Panc1 (cell line): ENCODE results near the gene PPP2R2B. TPM values are rescaled to one million over a fixed set of nuclear protein-coding genes. Genes with fewer than 3 reads are reported as not detected.

Experiments
- ATAC-seq: fragments of 200-7000 bp; cut with Tn5 transposase; 2 replicates; pipeline ENCODE4 v1.9.1; 2020; ENCODE audit warnings: mild to moderate bottlenecking, moderate library complexity
- BruUV-seq: library from RNA; stranded (reverse); fragments of 400-500 nt; replicated peaks from 2 replicates; lab custom pipeline; 2021; lab: Mats Ljungman, UMichigan
- CTCF ChIA-PET: fragments of 300-600 bp; sonication (Branson Sonifier 250); formaldehyde crosslinking; loops from one replicate; lab custom pipeline; 2022; ENCODE audit warnings: antibody characterized with exemption; lab: Charles Lee
- POLR2A ChIA-PET: fragments of 300-600 bp; sonication (Branson Sonifier 250); formaldehyde crosslinking; loops from one replicate; lab custom pipeline; 2022; ENCODE audit warnings: antibody characterized with exemption; lab: Charles Lee
- DNase-seq: peaks from one replicate; pipeline ENCODE4 v3.0.0-alpha.2; 2010; ENCODE audit warnings: low read depth, low spot score
- H3K27ac ChIP-seq: 2 replicates; pipeline ENCODE4 v1.5.1; 2011; ENCODE audit warnings: mild to moderate bottlenecking, low read length, inconsistent platforms
- H3K27me3 ChIP-seq: fragments of 200-500 bp; sonication (Bioruptor generic); 2 replicates; pipeline ENCODE4 v1.6.0; 2014; ENCODE audit warnings: low read length, inconsistent platforms; ENCODE audit not compliant: control insufficient read depth, insufficient read depth
- H3K36me3 ChIP-seq: fragments of 200-500 bp; sonication (Bioruptor generic); 2 replicates; pipeline ENCODE4 v1.5.1; 2014; ENCODE audit warnings: inconsistent platforms, mild to moderate bottlenecking, low read length, moderate library complexity; ENCODE audit not compliant: control insufficient read depth, insufficient read depth
- H3K4me1 ChIP-seq: 2 replicates; pipeline ENCODE4 v1.5.1; 2011; ENCODE audit warnings: inconsistent platforms, mild to moderate bottlenecking, low read length, moderate library complexity; ENCODE audit not compliant: control insufficient read depth, insufficient read depth
- H3K4me3 ChIP-seq, 2 experiments: 2 replicates each; pipeline ENCODE4 v1.5.1; 2011 to 2012; ENCODE audit warnings: low read depth in 2 of 2, low read length in 2 of 2, mild to moderate bottlenecking in 2 of 2, inconsistent platforms in 1 of 2, moderate library complexity in 1 of 2
- H3K9me3 ChIP-seq: fragments of 200-500 bp; sonication (Bioruptor generic); 2 replicates; pipeline ENCODE4 v1.5.1; 2014; ENCODE audit warnings: low read depth, mild to moderate bottlenecking, inconsistent platforms, low read length, moderate library complexity; ENCODE audit not compliant: control insufficient read depth, insufficient read depth
- POLR2AphosphoS5 ChIP-seq: IDR thresholded peaks from 2 replicates; pipeline ENCODE4 v1.6.1; 2012; ENCODE audit warnings: mild to moderate bottlenecking, low read depth, low read length, moderate library complexity
- REST ChIP-seq, 2 experiments: IDR thresholded peaks; 2 replicates each; pipeline ENCODE4 v1.6.1; 2011 to 2012; ENCODE audit warnings: low read depth in 2 of 2, control low read depth in 1 of 2, low read length in 1 of 2, mild to moderate bottlenecking in 1 of 2, moderate library complexity in 1 of 2; ENCODE audit not compliant: insufficient read depth in 1 of 2
- SIN3A ChIP-seq: IDR thresholded peaks from 2 replicates; pipeline ENCODE4 v1.6.1; 2012; ENCODE audit warnings: low read depth, mild to moderate bottlenecking, low read length, moderate library complexity, borderline replicate concordance; ENCODE audit not compliant: insufficient read depth
- TCF7L2 ChIP-seq: IDR thresholded peaks from 2 replicates; pipeline ENCODE4 v1.6.1; 2011; ENCODE audit warnings: mild to moderate bottlenecking, low read depth, low read length, inconsistent platforms
- in situ Hi-C: cut with HindIII; loops from 2 replicates; pipeline ENCODE4 v1.10.0; 2016; ENCODE audit warnings: low sequenced_read_pairs, low pct_unique_long_range_greater_than_20kb
- intact Hi-C: fragments of 100-400 bp; cut with micrococcal nuclease; formaldehyde crosslinking; loops from one replicate; pipeline ENCODE4 v1.10.0; 2022; ENCODE audit not compliant: unreplicated experiment
- total RNA-seq: library from RNA; stranded (reverse); gene quantifications from one replicate; pipeline ENCODE4 v1.2.1, GENCODE V29; 2021; ENCODE audit not compliant: unreplicated experiment
- TF ChIP-seq, protein P1 (sequence below): fragments of 450-650 bp; IDR thresholded peaks from 2 replicates; pipeline ENCODE4 v1.5.1; 2017; ENCODE audit warnings: mild to moderate bottlenecking

The PPP2R2B gene
- total RNA-seq, 1 experiment from 2014 or later, result 8.8 TPM

DNA sequence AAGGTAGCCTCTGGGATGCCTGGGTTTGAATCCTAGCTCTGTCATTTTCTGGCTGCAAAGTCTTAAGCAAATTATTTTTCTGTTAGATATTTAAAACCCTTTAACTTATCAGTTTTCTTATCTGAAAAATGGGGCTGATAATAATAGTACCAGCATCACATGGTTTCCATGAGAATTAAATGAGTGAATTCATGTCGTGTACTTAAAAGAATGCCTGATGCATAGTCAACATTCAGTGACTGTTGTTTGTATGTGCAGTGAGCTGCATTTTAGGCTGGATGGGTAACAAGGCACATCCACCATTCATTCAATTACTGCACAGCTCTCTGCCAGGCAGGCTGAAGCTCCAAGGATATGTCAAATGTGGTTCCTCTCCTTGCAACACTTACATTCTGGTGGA, 122.0 kb downstream of the PPP2R2B start:
- TF ChIP-seq SIN3A (no peak), TCF7L2 (no peak), REST (IDR thresholded peaks at IDR 0.05; ENCODE audit: insufficient read depth in 1 of 2, low read depth in 2 of 2, low read length in 1 of 2) (no peak), POLR2AphosphoS5 (no peak)
- TF ChIP-seq, protein P1, sequence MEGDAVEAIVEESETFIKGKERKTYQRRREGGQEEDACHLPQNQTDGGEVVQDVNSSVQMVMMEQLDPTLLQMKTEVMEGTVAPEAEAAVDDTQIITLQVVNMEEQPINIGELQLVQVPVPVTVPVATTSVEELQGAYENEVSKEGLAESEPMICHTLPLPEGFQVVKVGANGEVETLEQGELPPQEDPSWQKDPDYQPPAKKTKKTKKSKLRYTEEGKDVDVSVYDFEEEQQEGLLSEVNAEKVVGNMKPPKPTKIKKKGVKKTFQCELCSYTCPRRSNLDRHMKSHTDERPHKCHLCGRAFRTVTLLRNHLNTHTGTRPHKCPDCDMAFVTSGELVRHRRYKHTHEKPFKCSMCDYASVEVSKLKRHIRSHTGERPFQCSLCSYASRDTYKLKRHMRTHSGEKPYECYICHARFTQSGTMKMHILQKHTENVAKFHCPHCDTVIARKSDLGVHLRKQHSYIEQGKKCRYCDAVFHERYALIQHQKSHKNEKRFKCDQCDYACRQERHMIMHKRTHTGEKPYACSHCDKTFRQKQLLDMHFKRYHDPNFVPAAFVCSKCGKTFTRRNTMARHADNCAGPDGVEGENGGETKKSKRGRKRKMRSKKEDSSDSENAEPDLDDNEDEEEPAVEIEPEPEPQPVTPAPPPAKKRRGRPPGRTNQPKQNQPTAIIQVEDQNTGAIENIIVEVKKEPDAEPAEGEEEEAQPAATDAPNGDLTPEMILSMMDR, result no peak
- Histone ChIP-seq H3K4me1 (no peaks in the 10 kb centered on the region; the same call in 1 of the 2 replicates), H3K9me3 (no peaks in the 10 kb centered on the region), H3K4me3 (no peak overlapping the region), H3K27me3 (no peaks in the 10 kb centered on the region), H3K36me3 (no peaks in the 10 kb centered on the region), H3K27ac (no peak overlapping the region)
- ChIA-PET CTCF (no interaction called here), POLR2A (no interaction called here)
- in situ Hi-C loops, result no loop called here
- DNase-seq, result no peak
- ATAC-seq, result no peak
- no TSS peak for BruUV-seq
- intact Hi-C loops, result no loop called here

GRCh38 chr5:146755793-146756192, 122.8 kb downstream of the PPP2R2B start:
- Histone ChIP-seq H3K27ac (no peak overlapping the region), H3K36me3 (no peaks in the 10 kb centered on the region), H3K9me3 (no peaks in the 10 kb centered on the region), H3K27me3 (no peaks in the 10 kb centered on the region), H3K4me3 (no peak overlapping the region), H3K4me1 (no peaks in the 10 kb centered on the region; the same call in 1 of the 2 replicates)
- intact Hi-C loops, result no loop called here
- in situ Hi-C loops, result no loop called here
- ChIA-PET CTCF (no interaction called here), POLR2A (no interaction called here)
- TF ChIP-seq SIN3A, result no peak
- TF ChIP-seq TCF7L2, result no peak
- no peak for TF ChIP-seq REST (IDR thresholded peaks at IDR 0.05; ENCODE audit: insufficient read depth in 1 of 2, low read depth in 2 of 2, low read length in 1 of 2)
- TF ChIP-seq, protein P1, result no peak
- TF ChIP-seq POLR2AphosphoS5, result no peak
- DNase-seq (no peak), ATAC-seq (no peak)
- BruUV-seq, result no TSS peak
